Neutrophil (primary cell): ENCODE results near the gene KANSL1.
A peak's percentile ranks its signal among the peaks of the same experiment; 100 is the strongest.

ENCODE experiments used
- H3K27ac ChIP-seq: fragments of 200-600 bp; sonication (generic); 2 replicates; pipeline ENCODE4 v1.5.1; 2016; ENCODE audit warnings: mild to moderate bottlenecking, moderate library complexity
- H3K27me3 ChIP-seq: fragments of 200-600 bp; sonication (generic); 2 replicates; pipeline ENCODE4 v1.6.0; 2016; ENCODE audit warnings: mild to moderate bottlenecking
- H3K36me3 ChIP-seq: fragments of 200-600 bp; sonication (generic); 2 replicates; pipeline ENCODE4 v1.5.1; 2017
- H3K4me1 ChIP-seq, 2 experiments: fragments of 200-600 bp in 1 of 2; sonication (generic) in 1 of 2; 1 replicate in 1 of 2; 2 replicates in 1 of 2; pipeline versions ENCODE4 v1.5.1 to v1.6.1; 2013 to 2016; ENCODE audit warnings: low read depth in 1 of 2, low read length in 1 of 2, mild to moderate bottlenecking in 1 of 2, moderate library complexity in 1 of 2; ENCODE audit not compliant: control insufficient read depth in 1 of 2, insufficient read depth in 1 of 2
- H3K4me3 ChIP-seq, 2 experiments: fragments of 200-600 bp in 1 of 2; sonication (generic) in 1 of 2; 1 replicate in 1 of 2; 2 replicates in 1 of 2; pipeline ENCODE4 v1.5.1; 2013 to 2016; ENCODE audit warnings: low read depth in 1 of 2, low read length in 1 of 2, mild to moderate bottlenecking in 1 of 2, moderate library complexity in 1 of 2
- H3K9me3 ChIP-seq: fragments of 200-600 bp; sonication (generic); 2 replicates; pipeline ENCODE4 v1.5.1; 2016
- CTCF ChIP-seq: fragments of 200-600 bp; sonication (generic); IDR thresholded peaks from 2 replicates; pipeline ENCODE4 v1.5.1; 2016; ENCODE audit warnings: antibody characterized with exemption

Gene KANSL1

GRCh38 chr17:46078675-46079074 lies 114.6 kb downstream of the KANSL1 start:
- no peak for TF ChIP-seq CTCF

GRCh38 chr17:46074540-46074939 lies 118.7 kb downstream of the KANSL1 start:
- Histone ChIP-seq H3K36me3 (peaks cover 10% of the 10 kb centered on the region), H3K4me1 (peaks cover 3 to 6% of the 10 kb centered on the region in 2 experiments), H3K27me3 (no peaks in the 10 kb centered on the region), H3K9me3 (no peaks in the 10 kb centered on the region), H3K27ac (no peak overlapping the region), H3K4me3 (no peak overlapping the region)
- TF ChIP-seq CTCF, result no peak

More at GRCh38 chr17:46078675-46079074, 114.6 kb downstream of the KANSL1 start:
- Histone ChIP-seq H3K27me3 (no peaks in the 10 kb centered on the region), H3K9me3 (no peaks in the 10 kb centered on the region), H3K36me3 (peaks cover 29% of the 10 kb centered on the region), H3K4me1 (peaks cover 4 to 5% of the 10 kb centered on the region in 2 experiments), H3K27ac (no peak overlapping the region), H3K4me3 (no peak overlapping the region)

GRCh38 chr17:46072998-46073397 lies 120.2 kb downstream of the KANSL1 start:
- Histone ChIP-seq H3K4me3 (no peak overlapping the region), H3K4me1 (peaks cover 3 to 6% of the 10 kb centered on the region in 2 experiments), H3K36me3 (no peaks in the 10 kb centered on the region), H3K9me3 (no peaks in the 10 kb centered on the region), H3K27ac (no peak overlapping the region), H3K27me3 (no peaks in the 10 kb centered on the region)
- no peak for TF ChIP-seq CTCF

GRCh38 chr17:46071796-46072195 lies 121.4 kb downstream of the KANSL1 start:
- Histone ChIP-seq H3K27me3 (no peaks in the 10 kb centered on the region), H3K9me3 (no peaks in the 10 kb centered on the region), H3K4me1 (peaks cover 3 to 6% of the 10 kb centered on the region in 2 experiments), H3K27ac (no peak overlapping the region), H3K36me3 (peaks cover 6% of the 10 kb centered on the region), H3K4me3 (no peak overlapping the region)
- no peak for TF ChIP-seq CTCF

- no peak for TF ChIP-seq CTCF
- Histone ChIP-seq H3K4me1 (no peaks in the 10 kb centered on the region), H3K27me3 (no peaks in the 10 kb centered on the region), H3K4me3 (no peak overlapping the region), H3K27ac (no peak overlapping the region), H3K9me3 (no peaks in the 10 kb centered on the region), H3K36me3 (peaks cover 44% of the 10 kb centered on the region)
Measured at GRCh38 chr17:46064460-46064859, 128.8 kb downstream of the KANSL1 start.

GRCh38 chr17:46063241-46063640 lies 130.0 kb downstream of the KANSL1 start:
- no peak for TF ChIP-seq CTCF
- Histone ChIP-seq H3K27ac (peak overlapping the region; percentile 3), H3K36me3 (peaks cover 48% of the 10 kb centered on the region), H3K27me3 (no peaks in the 10 kb centered on the region), H3K4me3 (no peak overlapping the region), H3K4me1 (no peaks in the 10 kb centered on the region), H3K9me3 (no peaks in the 10 kb centered on the region)
